SJCRH30 (cell line): ENCODE measurements around the gene PLEKHO2. TPM values are rescaled to one million over a fixed set of nuclear protein-coding genes. Genes with fewer than 3 reads are reported as not detected.

ENCODE experiments used
- DNase-seq, 2 experiments: peaks; one replicate each; pipeline ENCODE4 v3.0.0-alpha.2; 2015 to 2020
- H3K27ac ChIP-seq: fragments of 250-450 bp; sonication (Bioruptor Pico); 2 replicates; pipeline ENCODE4 v1.5.1; 2020; ENCODE audit warnings: mild to moderate bottlenecking, moderate library complexity
- H3K27me3 ChIP-seq: fragments of 250-450 bp; sonication (Bioruptor Pico); 2 replicates; pipeline ENCODE4 v1.5.1; 2020; ENCODE audit warnings: mild to moderate bottlenecking, moderate library complexity
- H3K36me3 ChIP-seq: fragments of 250-450 bp; sonication (Bioruptor Pico); 2 replicates; pipeline ENCODE4 v1.5.1; 2020; ENCODE audit warnings: mild to moderate bottlenecking, moderate library complexity
- H3K4me1 ChIP-seq: fragments of 250-450 bp; sonication (Bioruptor Pico); 2 replicates; pipeline ENCODE4 v1.5.1; 2020; ENCODE audit warnings: mild to moderate bottlenecking, moderate library complexity
- H3K4me3 ChIP-seq: fragments of 250-450 bp; sonication (Bioruptor Pico); 2 replicates; pipeline ENCODE4 v1.5.1; 2020; ENCODE audit warnings: mild to moderate bottlenecking, moderate library complexity
- H3K9me3 ChIP-seq: fragments of 250-450 bp; sonication (Bioruptor Pico); replicated peaks from 2 replicates; pipeline ENCODE4 v1.5.1; 2020; ENCODE audit warnings: mild to moderate bottlenecking, moderate library complexity
- total RNA-seq: library from RNA; depleted of rRNA; stranded (reverse); fragments of >200 nt; shearing (Covaris generic); gene quantifications from 2 replicates; pipeline ENCODE4 v1.2.3, GENCODE V29; 2014

PLEKHO2 gene
- total RNA-seq, 1 experiment from 2014 or later: 26.7 TPM

DNA sequence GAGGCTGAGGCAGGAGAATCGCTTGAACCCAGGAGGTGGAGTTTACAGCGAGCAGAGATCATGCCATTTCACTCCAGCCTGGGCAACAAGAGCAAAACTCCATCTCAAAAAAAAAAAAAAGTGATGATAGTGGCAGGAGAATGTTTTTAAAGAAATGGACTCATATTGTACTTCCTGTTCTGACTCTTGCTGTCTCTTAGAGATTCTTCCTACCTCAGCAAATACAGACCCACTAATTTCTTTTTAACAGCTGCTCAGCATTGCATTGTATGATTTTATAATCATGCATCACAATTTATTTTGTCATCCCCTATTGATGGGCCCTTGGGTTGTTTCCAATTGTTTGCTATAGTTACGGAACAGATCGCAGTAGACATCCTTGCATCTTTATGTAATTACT is 61.1 kb downstream of the PLEKHO2 start:
- Histone ChIP-seq H3K27me3 (no peaks in the 10 kb centered on the region), H3K4me3 (no peak overlapping the region), H3K9me3 (peaks cover 8% of the 10 kb centered on the region), H3K27ac (no peak overlapping the region), H3K36me3 (no peaks in the 10 kb centered on the region), H3K4me1 (no peaks in the 10 kb centered on the region; the same call in 1 of the 2 replicates)
- no peak for DNase-seq

- H3K4me3 ChIP-seq: no peak overlapping the region
- no peaks in the 10 kb centered on the region for H3K4me1 ChIP-seq
- H3K27me3 ChIP-seq: no peaks in the 10 kb centered on the region
- no peaks in the 10 kb centered on the region for H3K36me3 ChIP-seq
- H3K9me3 ChIP-seq: peaks cover 8% of the 10 kb centered on the region
- no peak for DNase-seq
- H3K27ac ChIP-seq: no peak overlapping the region
Measured at GRCh38 chr15:64903326-64903950, 61.7 kb downstream of the PLEKHO2 start.

GRCh38 chr15:64904189-64904588 is 62.5 kb downstream of the PLEKHO2 start:
- Histone ChIP-seq H3K36me3 (no peaks in the 10 kb centered on the region), H3K9me3 (peaks cover 8% of the 10 kb centered on the region), H3K27ac (no peak overlapping the region), H3K27me3 (no peaks in the 10 kb centered on the region), H3K4me1 (peaks cover under 1% of the 10 kb centered on the region; the same call in 1 of the 2 replicates), H3K4me3 (no peak overlapping the region)
- no peak for DNase-seq

GRCh38 chr15:64905119-64905831 is 63.6 kb downstream of the PLEKHO2 start:
- peaks cover 7% of the 10 kb centered on the region for H3K4me1 ChIP-seq
- no peaks in the 10 kb centered on the region for H3K27me3 ChIP-seq
- peak; percentile 65 to 67 for DNase-seq
- H3K27ac ChIP-seq: no peak overlapping the region
- H3K4me3 ChIP-seq: peak overlapping the region; percentile 23
- no peaks in the 10 kb centered on the region for H3K36me3 ChIP-seq
- H3K9me3 ChIP-seq: peaks cover 8% of the 10 kb centered on the region

DNA sequence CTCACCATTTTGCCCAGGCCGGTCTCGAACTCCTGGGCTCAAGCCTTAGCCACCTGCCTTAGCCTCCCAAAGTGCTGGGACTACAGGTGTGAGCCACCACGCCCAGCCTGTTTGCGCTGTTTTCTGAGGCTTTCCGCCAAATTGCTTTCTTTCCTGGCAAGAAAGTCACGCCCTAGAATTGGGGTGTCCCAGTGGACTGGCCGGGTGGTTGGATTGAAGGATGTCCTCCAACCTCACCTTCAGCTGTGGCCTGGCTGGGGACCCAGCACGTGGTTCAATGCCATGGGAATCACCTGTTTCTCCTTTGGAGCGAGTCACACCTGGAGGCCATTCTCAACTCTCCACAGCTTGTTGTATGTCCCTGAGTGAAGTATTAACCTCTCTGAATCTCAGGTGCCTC is 64.2 kb downstream of the PLEKHO2 start:
- no peak overlapping the region for H3K27ac ChIP-seq

GRCh38 chr15:64906402-64906801 is 64.7 kb downstream of the PLEKHO2 start:
- no peak overlapping the region for H3K4me3 ChIP-seq
- H3K27me3 ChIP-seq: no peaks in the 10 kb centered on the region
- H3K36me3 ChIP-seq: no peaks in the 10 kb centered on the region
- H3K9me3 ChIP-seq: peaks cover 3% of the 10 kb centered on the region
- H3K27ac ChIP-seq: no peak overlapping the region
- peaks cover 13% of the 10 kb centered on the region for H3K4me1 ChIP-seq
- DNase-seq: no peak

More for the DNA sequence above, 64.2 kb downstream of the PLEKHO2 start:
- Histone ChIP-seq H3K9me3 (peaks cover 4% of the 10 kb centered on the region), H3K4me3 (no peak overlapping the region), H3K36me3 (no peaks in the 10 kb centered on the region), H3K4me1 (peaks cover 11% of the 10 kb centered on the region), H3K27me3 (no peaks in the 10 kb centered on the region)
- DNase-seq: no peak

GRCh38 chr15:64907991-64908390 is 66.3 kb downstream of the PLEKHO2 start:
- peaks cover 20% of the 10 kb centered on the region for H3K4me1 ChIP-seq
- no peaks in the 10 kb centered on the region for H3K36me3 ChIP-seq
- H3K9me3 ChIP-seq: no peaks in the 10 kb centered on the region
- no peak overlapping the region for H3K4me3 ChIP-seq
- no peak for DNase-seq
- H3K27me3 ChIP-seq: no peaks in the 10 kb centered on the region
- no peak overlapping the region for H3K27ac ChIP-seq

DNA sequence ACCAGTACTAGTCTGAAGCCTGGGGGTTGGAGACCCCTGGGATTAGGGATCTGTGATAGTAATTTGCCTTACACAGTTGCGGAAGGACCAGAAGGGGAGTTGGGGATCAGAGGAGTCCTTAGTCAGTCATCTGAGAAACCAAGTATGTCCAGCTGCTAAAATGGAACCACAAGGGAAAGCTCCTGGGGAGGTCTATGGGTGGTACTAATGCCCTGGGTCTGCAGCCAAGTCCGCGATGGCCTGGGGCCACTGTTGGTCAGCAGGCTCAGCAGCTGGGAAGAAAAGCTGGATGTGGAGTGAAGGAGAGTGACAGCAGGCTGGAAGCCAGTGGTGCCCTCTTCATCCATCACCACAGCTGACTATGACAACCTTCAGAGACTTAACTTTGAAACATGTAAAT is 67.8 kb downstream of the PLEKHO2 start:
- Histone ChIP-seq H3K27me3 (no peaks in the 10 kb centered on the region), H3K27ac (no peak overlapping the region), H3K36me3 (no peaks in the 10 kb centered on the region), H3K4me3 (no peak overlapping the region), H3K9me3 (no peaks in the 10 kb centered on the region), H3K4me1 (peaks cover 24% of the 10 kb centered on the region)
- peak; percentile 82 to 84 for DNase-seq

DNA sequence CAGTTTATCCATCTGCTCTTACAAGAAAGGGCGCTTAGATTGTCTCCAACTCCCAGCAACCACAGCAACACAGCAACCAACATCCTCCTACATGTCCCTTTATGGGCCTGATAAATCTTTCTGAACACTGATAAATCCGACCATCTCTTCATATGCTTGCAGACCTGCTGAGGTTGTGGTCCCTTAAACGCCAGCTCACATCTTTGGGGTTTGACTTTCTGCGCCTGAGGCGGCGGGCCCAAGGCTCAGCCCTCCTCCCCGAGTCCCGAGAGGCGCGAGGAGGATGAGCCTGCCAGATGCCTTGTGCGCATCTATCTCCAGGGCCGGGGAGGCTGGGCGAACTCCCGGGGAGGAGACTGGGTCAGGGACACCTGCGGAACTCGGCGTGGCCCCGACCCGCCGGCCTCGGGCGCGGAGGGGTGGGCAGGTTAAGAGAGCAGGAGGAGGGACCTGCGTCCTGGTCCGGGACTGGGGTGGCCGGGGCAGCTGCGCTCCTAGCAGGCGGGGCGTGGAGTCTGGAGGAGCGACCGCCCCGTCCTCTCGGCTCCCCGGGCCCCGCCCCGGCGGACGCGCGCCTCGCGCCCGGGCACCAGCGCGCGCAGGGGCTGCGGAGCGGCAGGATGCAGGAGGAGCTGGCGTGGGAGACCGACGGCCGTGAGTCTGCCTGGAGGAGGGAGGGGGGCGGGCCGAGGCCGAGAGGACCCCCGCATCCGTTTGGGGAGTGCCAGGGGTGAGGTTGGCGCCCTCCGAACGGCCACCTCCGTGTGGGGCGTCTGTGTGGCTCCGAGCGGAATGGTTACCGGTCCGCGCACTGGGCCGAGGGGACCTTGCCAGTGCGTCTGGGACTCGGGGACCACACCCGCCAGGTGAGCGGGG is 69.8 kb downstream of the PLEKHO2 start, which contains the start of gene ANKDD1A:
TSS of gene ANKDD1A (plus strand) at position 592 of the 876 bp plus-strand sequence. CDS start at position 621, 29 bp downstream.
- DNase-seq: peak; percentile 82 to 84
- Histone ChIP-seq H3K4me1 (peaks cover 24% of the 10 kb centered on the region), H3K27ac (peak within 1 kb of the TSS; percentile 5; the same call in 1 of the 2 replicates), H3K27me3 (no peaks in the 10 kb centered on the region), H3K9me3 (no peaks in the 10 kb centered on the region), H3K36me3 (no peaks in the 10 kb centered on the region), H3K4me3 (peak within 1 kb of the TSS; percentile 80)

- Histone ChIP-seq H3K27me3 (no peaks in the 10 kb centered on the region), H3K4me3 (peak overlapping the region; percentile 80), H3K36me3 (no peaks in the 10 kb centered on the region), H3K27ac (no peak overlapping the region), H3K4me1 (peaks cover 24% of the 10 kb centered on the region), H3K9me3 (no peaks in the 10 kb centered on the region)
- peak; percentile 38 to 66 for DNase-seq
Measured at GRCh38 chr15:64912379-64913325, 70.9 kb downstream of the PLEKHO2 start.

DNA sequence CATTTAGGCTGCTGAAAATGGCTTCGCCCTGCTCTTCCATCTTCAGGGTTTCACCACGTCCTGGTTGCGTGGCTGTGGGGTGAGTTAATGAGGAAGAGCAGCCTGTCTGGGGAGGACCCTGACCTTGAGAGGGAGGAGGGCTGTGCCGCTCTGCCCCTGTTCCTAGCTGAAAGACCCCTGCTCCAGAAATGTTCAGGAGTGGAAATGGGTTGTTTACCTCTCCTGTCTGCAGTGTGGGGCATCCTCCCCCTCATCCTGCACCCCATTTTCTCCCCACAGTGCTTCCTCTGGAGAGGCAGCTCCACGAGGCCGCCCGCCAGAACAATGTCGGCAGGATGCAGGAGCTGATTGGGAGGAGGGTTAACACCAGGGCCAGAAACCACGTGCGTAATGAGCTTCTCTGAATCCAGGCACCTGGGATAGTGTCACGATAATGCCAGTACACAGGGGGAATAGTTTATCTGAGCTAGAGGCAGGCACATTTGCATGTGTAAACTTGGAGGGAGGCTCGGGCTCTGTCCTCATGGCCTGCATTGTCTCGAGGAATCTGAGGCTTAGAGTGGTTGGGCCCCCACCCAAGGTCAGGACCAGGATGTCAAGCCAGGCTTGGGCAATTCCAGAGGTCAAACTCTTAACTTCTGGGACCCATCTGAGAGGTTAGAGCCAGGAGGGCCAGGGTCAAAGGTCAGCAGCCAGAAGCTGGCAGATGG is 74.0 kb downstream of the PLEKHO2 start:
- Histone ChIP-seq H3K9me3 (no peaks in the 10 kb centered on the region), H3K36me3 (no peaks in the 10 kb centered on the region), H3K4me1 (peaks cover 16% of the 10 kb centered on the region), H3K27me3 (no peaks in the 10 kb centered on the region), H3K4me3 (no peak overlapping the region), H3K27ac (no peak overlapping the region)
- DNase-seq: no peak

- no peaks in the 10 kb centered on the region for H3K9me3 ChIP-seq
- H3K27me3 ChIP-seq: no peaks in the 10 kb centered on the region
- no peaks in the 10 kb centered on the region for H3K36me3 ChIP-seq
- no peak overlapping the region for H3K4me3 ChIP-seq
- H3K4me1 ChIP-seq: peaks cover 11% of the 10 kb centered on the region
- no peak overlapping the region for H3K27ac ChIP-seq
- no peak for DNase-seq
Measured at GRCh38 chr15:64916365-64916764, 74.7 kb downstream of the PLEKHO2 start.

DNA sequence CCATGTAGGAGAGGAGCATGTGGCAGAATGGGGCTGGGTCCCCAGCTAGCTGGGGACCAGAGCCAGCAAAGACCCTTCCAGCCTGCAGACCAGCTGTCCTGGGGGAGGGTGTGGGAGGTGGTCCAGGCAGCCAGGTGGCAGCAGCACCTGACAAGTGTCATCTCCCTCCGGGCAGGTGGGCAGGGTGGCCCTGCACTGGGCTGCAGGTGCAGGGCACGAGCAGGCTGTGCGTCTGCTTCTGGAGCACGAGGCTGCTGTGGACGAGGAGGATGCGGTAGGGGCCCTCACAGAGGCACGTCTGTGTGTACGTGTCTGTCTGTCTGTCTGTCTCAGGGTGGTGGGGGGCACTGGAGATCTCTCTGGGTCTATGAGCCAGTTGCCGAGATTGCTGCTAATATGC is 75.5 kb downstream of the PLEKHO2 start:
- Histone ChIP-seq H3K4me1 (peaks cover 11% of the 10 kb centered on the region), H3K27ac (no peak overlapping the region), H3K4me3 (no peak overlapping the region), H3K27me3 (no peaks in the 10 kb centered on the region), H3K36me3 (no peaks in the 10 kb centered on the region), H3K9me3 (no peaks in the 10 kb centered on the region)
- DNase-seq: no peak
